Measurements from ENCODE around the gene ACTC1. TPM values are rescaled to one million over a fixed set of nuclear protein-coding genes. Genes with fewer than 3 reads are reported as not detected.

The ACTC1 gene
- total RNA-seq, 4 donors from 2014 or later = 0.41 to 3.4 TPM; not detected in 2

DNA sequence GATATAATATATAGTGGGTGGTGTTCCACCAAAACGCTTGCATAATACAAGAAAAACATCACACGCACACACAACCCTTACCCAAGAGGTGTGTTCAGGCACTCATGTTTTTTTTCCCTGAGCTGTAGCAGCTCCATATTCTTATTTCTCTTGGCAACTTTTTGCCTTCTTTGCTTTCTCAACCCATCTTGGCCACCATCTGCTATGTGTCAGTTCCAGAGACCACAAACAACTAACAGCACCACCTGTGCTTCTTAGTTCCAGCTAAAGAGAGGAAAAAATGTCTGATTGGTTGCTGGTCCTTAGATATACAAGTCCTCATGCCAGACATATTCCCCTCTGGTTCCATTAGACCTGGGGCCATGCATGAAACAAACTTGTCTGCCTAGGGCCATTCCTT is 11.9 kb downstream of the ACTC1 start:
- no peak for DNase-seq
- in situ Hi-C loops (cut with MboI; ENCODE audit: low pct_ligation_motif_present in 1 of 4, low pct_unique_long_range_greater_than_20kb in 1 of 4, low sequenced_read_pairs in 3 of 4) (no loop called here), intact Hi-C loops (cut with DNase I; ENCODE audit: low total_unique reads) (no loop called here)
- TF ChIP-seq POLR2AphosphoS5 (IDR thresholded peaks at IDR 0.05) = no peak
- no peak for TF ChIP-seq EP300 (IDR thresholded peaks at IDR 0.05; ENCODE audit: low read depth)
- TF ChIP-seq POLR2A (IDR thresholded peaks at IDR 0.05) = no peak
- TF ChIP-seq, protein P1, sequence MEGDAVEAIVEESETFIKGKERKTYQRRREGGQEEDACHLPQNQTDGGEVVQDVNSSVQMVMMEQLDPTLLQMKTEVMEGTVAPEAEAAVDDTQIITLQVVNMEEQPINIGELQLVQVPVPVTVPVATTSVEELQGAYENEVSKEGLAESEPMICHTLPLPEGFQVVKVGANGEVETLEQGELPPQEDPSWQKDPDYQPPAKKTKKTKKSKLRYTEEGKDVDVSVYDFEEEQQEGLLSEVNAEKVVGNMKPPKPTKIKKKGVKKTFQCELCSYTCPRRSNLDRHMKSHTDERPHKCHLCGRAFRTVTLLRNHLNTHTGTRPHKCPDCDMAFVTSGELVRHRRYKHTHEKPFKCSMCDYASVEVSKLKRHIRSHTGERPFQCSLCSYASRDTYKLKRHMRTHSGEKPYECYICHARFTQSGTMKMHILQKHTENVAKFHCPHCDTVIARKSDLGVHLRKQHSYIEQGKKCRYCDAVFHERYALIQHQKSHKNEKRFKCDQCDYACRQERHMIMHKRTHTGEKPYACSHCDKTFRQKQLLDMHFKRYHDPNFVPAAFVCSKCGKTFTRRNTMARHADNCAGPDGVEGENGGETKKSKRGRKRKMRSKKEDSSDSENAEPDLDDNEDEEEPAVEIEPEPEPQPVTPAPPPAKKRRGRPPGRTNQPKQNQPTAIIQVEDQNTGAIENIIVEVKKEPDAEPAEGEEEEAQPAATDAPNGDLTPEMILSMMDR (IDR thresholded peaks at IDR 0.05) = no peak
- H3K4me1 ChIP-seq = no peaks in the 10 kb centered on the region
- H3K36me3 ChIP-seq = no peaks in the 10 kb centered on the region
- no peak overlapping the region for H3K27ac ChIP-seq
- no peak overlapping the region for H3K4me3 ChIP-seq
- WGBS, 2 donors (ENCODE audit: low coverage in 1 of 2) = 91 to 100% methylated on average over 2 of the region's 2 CpGs
- no peaks in the 10 kb centered on the region for H3K27me3 ChIP-seq
- no peaks in the 10 kb centered on the region for H3K9me3 ChIP-seq

DNA sequence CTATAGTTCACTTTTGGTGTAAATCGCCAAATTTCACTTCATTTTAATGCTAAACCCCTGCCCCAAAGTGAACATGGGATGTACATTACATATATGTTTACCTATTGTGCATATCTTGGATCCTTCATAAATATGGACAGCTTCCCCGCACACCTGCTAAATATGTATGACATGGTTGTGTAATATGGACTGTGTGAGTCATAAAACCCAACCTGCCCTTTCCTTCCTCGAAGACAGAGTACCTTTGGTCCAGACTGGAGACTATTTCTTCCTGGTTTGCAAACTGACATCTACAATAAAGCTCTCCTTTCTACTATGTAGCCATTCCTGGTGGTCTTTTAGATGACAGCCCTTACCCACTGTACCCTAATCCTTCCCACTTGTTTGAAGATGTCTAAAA is 12.4 kb downstream of the ACTC1 start:
- DNase-seq = no peak
- Histone ChIP-seq H3K4me3 (no peak overlapping the region), H3K27me3 (no peaks in the 10 kb centered on the region), H3K9me3 (no peaks in the 10 kb centered on the region), H3K27ac (no peak overlapping the region), H3K4me1 (no peaks in the 10 kb centered on the region), H3K36me3 (no peaks in the 10 kb centered on the region)
- no peak for TF ChIP-seq POLR2A (IDR thresholded peaks at IDR 0.05)
- no peak for TF ChIP-seq EP300 (IDR thresholded peaks at IDR 0.05; ENCODE audit: low read depth)
- TF ChIP-seq POLR2AphosphoS5 (IDR thresholded peaks at IDR 0.05) = no peak
- TF ChIP-seq, protein P1 (IDR thresholded peaks at IDR 0.05) = no peak
- WGBS, 2 donors (ENCODE audit: low coverage in 1 of 2) = 73 to 75% methylated on average over 2 to 3 of the region's 3 CpGs
- in situ Hi-C loops (cut with MboI; ENCODE audit: low pct_ligation_motif_present in 1 of 4, low pct_unique_long_range_greater_than_20kb in 1 of 4, low sequenced_read_pairs in 3 of 4) (no loop called here), intact Hi-C loops (cut with DNase I; ENCODE audit: low total_unique reads) (no loop called here)

DNA sequence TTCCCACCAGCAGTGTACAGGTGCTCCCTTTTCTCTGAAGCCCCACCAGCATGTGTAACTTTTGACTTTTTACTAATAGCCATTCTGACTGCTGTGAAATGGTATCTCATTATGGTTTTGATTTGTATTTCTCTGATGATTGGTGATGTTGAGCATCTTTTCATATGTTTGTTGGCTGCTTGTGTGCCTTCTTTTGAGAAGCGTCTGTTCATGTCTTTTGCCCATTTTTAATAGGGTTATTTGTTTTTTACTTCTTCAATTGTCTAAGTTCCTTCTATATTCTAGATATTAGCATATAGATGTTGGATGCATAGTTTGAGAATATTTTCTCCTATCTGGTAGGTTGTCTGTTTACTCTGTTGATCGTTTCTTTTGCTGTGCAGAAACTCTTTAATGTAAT is 14.6 kb downstream of the ACTC1 start:
- no peaks in the 10 kb centered on the region for H3K36me3 ChIP-seq
- H3K4me3 ChIP-seq = no peak overlapping the region
- no peak for DNase-seq
- intact Hi-C loops (cut with DNase I; ENCODE audit: low total_unique reads) = no loop called here
- H3K4me1 ChIP-seq = no peaks in the 10 kb centered on the region
- no peaks in the 10 kb centered on the region for H3K9me3 ChIP-seq
- H3K27ac ChIP-seq = no peak overlapping the region
- 66 to 83% methylated on average over 2 of the region's 2 CpGs for WGBS, 2 donors (ENCODE audit: low coverage in 1 of 2)
- TF ChIP-seq, protein P1 (IDR thresholded peaks at IDR 0.05) = no peak
- no peak for TF ChIP-seq POLR2AphosphoS5 (IDR thresholded peaks at IDR 0.05)
- TF ChIP-seq POLR2A (IDR thresholded peaks at IDR 0.05) = no peak
- in situ Hi-C loops (cut with MboI; ENCODE audit: low pct_ligation_motif_present in 1 of 4, low pct_unique_long_range_greater_than_20kb in 1 of 4, low sequenced_read_pairs in 3 of 4) = no loop called here
- no peaks in the 10 kb centered on the region for H3K27me3 ChIP-seq

DNA sequence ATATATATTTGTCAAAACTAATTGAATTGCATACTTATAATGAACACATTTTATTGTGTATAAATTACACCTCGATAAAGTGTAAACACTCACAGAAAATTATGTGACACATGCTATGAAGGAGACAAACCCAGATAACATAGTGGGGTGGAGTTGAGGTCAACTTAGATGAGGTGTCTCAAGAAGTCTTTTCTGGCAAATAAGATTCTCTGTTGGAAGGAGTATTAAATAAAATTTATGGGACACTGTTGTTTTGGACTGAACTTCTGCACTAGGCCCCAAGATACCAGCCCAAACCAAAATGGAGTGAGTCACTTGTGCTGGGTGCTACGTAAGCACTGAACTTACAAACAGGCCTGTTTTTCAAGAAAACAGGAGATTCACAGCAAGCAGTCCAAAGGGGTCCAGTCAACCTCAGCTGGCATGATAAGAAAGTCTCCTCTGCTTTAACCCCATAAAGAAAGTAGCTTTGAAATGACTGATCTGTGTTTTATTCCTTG is 18.7 kb downstream of the ACTC1 start:
- Histone ChIP-seq H3K36me3 (no peaks in the 10 kb centered on the region), H3K9me3 (no peaks in the 10 kb centered on the region), H3K4me1 (no peaks in the 10 kb centered on the region), H3K4me3 (no peak overlapping the region), H3K27me3 (no peaks in the 10 kb centered on the region), H3K27ac (no peak overlapping the region)
- TF ChIP-seq POLR2A (IDR thresholded peaks at IDR 0.05) (no peak), POLR2AphosphoS5 (IDR thresholded peaks at IDR 0.05) (no peak), EP300 (IDR thresholded peaks at IDR 0.05; ENCODE audit: low read depth) (no peak)
- TF ChIP-seq, protein P1 (IDR thresholded peaks at IDR 0.05) = no peak
- 64 to 81% methylated on average over 2 of the region's 2 CpGs for WGBS, 2 donors (ENCODE audit: low coverage in 1 of 2)
- intact Hi-C loops (cut with DNase I; ENCODE audit: low total_unique reads) = no loop called here
- DNase-seq = no peak
- in situ Hi-C loops (cut with MboI; ENCODE audit: low pct_ligation_motif_present in 1 of 4, low pct_unique_long_range_greater_than_20kb in 1 of 4, low sequenced_read_pairs in 3 of 4) = no loop called here
